Amniotic epithelial cell (primary cell): ENCODE results near the gene FOXP2.

Experiments used
- DNase-seq: peaks from one replicate; pipeline ENCODE4 v3.0.0-alpha.2; 2010; ENCODE audit warnings: low read depth

The FOXP2 gene

DNA sequence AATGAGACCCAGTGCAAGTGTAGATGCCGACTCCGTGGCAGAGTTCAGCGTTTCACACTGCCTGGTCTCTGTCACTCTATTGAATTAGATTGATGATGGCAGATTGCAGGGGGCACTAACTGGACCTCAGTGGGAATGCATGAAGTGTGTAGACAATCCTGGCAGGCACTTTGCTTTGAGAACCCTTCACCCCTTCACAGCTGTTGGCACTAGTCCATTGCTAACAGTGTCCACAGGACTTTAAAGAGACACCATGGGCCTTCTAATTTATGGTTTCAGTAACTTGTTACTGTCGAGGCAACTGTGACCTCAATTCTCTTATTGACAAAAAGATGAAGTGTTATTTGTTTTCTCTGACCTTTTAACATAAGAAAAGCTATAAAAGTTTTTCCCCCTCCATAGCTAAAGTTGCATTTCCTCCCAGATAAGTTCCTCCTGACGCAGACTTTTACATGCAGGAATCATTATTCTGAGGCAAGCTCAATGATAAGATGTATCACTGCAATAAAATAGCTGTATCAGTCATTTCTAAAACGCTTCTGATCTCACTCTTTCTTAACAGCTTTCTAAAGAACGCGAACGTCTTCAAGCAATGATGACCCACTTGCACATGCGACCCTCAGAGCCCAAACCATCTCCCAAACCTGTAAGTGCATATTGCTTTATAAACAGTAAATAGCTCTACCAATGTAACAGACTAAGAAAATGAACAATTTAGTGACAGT lies 238.9 kb downstream of the FOXP2 start:
- DNase-seq, result no peak

DNA sequence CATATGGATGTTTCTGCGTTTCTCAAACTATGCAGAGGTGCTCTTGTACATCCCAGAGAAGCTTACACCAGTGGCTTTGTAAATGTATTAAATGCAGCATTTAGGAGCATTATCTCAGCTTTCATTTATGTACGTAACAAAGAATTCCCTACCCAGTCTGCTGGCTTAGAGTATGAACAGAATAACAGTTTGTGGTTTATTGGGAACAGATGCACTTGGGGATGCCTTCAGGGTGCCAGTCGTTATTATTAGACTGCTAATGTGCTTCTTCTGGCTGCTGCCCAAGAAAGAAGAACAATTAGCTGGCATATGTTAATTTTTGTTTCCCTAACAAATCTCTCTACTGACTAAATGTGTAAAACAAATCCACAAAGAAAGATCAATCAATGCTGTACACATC lies 241.9 kb downstream of the FOXP2 start:
- DNase-seq, result no peak

- no peak for DNase-seq
These were observed 242.7 kb downstream of the FOXP2 start for GRCh38 chr7:114657279-114657678.

DNA sequence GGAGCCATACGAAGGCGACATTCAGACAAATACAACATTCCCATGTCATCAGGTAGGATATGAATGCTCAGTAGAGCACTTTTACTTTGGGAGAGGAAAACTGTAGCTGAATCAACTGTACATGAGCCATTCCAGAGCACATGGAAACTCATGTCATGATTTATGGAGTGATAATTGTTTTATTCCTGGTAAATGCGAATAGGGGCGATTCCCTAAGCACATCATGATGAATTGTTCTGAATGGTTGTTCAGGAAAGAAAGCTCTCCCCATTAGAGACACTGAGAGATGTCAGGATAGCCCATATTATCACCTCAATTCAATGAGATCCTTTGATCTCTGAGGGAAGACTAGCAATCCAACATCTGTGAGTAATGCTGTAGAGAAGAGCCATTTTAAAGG lies 243.6 kb downstream of the FOXP2 start:
- DNase-seq, result no peak

- no peak for DNase-seq
These were observed 245.0 kb downstream of the FOXP2 start for GRCh38 chr7:114659409-114660125.

- DNase-seq, result no peak
These were observed 245.5 kb downstream of the FOXP2 start for GRCh38 chr7:114660126-114660486.

DNA sequence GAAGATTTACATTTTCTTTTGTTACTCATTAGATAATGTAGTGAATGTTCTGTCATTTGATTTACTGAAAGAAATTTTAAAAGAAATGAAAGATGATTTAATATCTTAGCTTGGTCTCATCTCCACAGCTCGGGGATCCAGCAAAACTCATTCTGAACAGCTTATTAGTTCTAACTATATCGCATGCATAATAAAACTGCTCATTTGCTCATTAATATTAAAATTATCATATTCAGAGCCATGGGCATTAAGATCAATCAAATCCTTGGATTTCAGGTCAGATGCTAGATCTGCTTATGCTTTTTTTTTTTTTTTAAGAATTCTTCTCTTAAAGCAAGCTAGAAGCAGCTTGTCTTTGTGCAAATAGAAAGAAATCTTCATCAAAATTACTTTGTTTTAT lies 246.1 kb downstream of the FOXP2 start:
- no peak for DNase-seq

DNA sequence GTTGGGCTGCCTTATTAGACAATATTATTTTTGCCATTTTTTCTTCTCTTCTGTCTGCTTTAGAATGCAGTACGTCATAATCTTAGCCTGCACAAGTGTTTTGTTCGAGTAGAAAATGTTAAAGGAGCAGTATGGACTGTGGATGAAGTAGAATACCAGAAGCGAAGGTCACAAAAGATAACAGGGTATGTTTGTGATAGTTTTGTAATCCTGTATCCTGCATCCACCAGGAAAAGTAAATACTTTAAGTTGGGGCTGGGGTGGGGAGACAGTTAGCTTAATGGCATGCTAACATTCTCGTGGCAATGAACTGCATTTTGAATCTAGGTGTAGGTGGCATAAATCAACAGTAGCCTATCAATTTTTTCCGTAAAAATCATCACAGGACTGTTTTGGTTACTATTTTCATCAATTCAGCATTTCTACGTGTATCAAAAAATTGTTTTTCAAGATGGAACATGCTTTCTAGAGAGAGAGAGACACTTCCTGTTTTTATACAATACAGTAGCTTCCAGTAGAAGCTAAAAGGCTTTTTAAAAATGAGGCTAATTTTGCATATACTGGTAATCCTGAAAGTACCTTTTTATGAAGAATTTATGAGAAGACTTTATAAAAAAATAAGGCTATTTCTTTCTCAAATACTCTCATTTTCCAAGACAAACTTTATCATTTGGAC lies 247.5 kb downstream of the FOXP2 start:
- DNase-seq, result peak; percentile 2

DNA sequence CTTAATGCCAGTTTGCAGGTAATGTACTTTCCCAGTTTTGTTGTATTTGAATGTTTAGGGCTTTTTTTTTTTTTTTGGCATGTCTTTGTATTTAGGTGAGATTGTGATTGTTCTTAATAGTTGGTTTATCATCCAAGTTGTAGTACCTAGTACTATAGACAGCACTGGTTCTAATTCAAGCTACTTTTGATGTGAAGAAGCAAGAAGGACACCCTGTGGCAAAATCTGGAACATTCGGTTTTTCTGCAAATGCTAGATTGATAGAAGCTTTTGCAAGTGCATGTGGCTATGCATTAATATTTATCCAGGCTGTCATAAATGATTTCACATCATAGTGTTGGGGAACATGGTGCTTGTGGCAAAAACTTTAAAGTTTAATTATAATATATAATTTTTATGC lies 248.9 kb downstream of the FOXP2 start:
- peak; percentile 29 for DNase-seq

DNA sequence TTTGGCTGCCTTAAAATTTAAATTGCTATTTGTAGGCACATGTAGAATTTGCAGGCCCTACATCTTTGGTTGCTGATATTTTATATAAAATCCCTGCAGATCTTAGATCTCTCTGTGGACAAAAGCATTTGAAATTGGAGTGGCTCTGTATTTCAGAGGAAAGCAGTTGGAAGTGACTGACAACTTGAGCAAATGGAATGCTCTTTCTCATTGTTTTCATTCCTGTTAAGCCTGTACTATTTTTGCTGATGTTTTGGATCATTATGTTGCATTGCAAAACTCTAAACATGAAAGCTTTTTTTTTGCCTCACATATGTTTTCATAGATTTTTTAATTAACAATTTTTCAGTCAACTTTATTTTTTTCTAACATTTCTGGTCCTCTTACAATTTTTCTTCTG lies 256.1 kb downstream of the FOXP2 start:
- no peak for DNase-seq

- no peak for DNase-seq
These were observed 257.0 kb downstream of the FOXP2 start for GRCh38 chr7:114671563-114672123.

GRCh38 chr7:114678116-114678515 lies 263.5 kb downstream of the FOXP2 start:
- no peak for DNase-seq

- DNase-seq, result no peak
These were observed 272.6 kb downstream of the FOXP2 start for GRCh38 chr7:114687238-114687637.

- DNase-seq, result no peak
These were observed 273.9 kb downstream of the FOXP2 start for GRCh38 chr7:114688443-114689055.

DNA sequence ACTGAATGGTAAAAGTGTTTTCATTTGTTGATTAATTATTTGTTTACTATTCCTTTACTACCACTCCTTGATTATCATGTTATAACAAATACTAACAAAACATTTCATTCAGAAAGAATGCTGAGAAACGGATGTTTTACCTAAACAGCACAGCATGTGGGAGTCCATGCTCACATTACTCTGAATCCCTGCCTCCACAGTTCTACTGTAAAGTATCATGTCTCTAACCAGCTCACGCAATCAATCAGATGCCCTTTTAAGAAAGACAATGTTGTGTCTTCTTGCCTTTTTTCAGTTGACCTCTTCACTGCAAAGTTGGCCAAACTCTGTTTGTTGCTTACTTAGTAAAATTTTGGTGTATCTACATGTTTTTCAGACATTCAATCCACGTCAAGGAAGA lies 274.8 kb downstream of the FOXP2 start:
- no peak for DNase-seq

DNA sequence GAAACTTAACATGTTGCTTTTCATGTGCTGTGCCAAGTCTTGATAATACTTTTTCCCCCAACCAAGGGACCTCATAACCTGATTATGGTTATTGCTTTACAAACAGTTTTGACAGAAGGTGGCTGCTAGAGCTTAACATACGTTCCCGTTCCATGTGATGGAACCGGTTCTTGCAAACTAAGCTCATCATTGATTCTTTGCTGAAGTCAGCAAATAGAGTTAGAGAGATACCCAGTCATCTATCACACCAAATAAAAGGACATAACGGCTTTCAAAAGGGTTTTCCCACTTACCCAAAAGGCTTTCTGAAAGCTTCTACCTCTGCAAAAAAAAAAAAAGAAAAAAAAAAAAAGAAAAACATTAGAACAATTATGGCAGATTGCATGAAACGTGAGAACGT lies 277.0 kb downstream of the FOXP2 start:
- DNase-seq, result no peak

- DNase-seq, result no peak
These were observed 280.6 kb downstream of the FOXP2 start for GRCh38 chr7:114695182-114695581.

DNA sequence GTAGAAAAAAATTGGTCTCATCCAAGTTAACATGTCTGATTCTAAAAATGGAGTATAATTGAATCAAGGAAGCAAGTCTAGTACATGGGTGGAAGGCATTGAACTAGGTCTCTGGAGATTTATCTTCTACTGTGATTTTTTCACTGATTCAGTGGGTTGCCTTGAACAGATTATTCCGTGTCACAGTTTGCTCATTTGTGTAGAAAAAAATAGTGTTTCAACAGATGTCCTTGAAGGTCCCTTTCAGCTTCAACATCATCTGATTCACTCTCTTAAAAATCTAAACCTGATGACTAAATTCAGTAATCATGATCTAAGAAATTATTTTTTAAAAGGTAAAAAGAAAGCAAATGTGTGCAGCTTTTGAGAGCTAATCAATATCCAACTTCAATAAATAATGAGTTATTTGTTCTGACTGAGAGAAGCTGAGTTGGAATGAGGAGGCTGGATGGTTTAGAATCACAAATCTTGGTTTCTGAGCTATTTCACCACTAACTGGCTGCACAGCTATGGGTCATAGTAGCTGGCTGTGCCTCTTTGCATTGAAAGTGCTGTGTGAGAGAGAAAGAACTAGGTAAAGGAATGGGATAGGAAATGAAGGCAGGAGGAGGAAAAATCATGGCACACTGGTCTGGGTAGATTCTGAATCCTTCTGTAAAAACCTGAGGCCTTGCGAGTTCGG lies 285.8 kb downstream of the FOXP2 start:
- no peak for DNase-seq

DNA sequence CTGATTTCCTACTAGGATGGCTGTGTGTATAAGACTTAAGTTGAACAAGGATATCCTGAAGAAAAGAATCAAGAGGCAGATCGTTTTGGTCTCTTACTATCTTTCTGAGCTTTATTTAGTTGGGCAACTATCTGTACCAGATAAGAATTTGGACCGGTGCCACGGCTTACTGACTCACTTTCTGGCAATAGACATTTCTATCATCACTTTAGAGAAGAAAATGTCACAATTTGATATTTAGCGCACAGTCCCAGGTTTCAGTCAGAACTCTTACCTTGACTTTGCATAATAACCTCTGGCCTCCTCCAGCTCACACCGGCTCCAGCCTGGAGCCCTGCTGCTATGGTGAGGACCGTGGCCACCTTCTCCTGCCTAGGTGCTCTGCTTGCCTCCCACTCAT lies 289.1 kb downstream of the FOXP2 start:
- DNase-seq, result peak; percentile 72

- DNase-seq, result no peak
These were observed 294.0 kb downstream of the FOXP2 start for GRCh38 chr7:114708646-114709045.

DNA sequence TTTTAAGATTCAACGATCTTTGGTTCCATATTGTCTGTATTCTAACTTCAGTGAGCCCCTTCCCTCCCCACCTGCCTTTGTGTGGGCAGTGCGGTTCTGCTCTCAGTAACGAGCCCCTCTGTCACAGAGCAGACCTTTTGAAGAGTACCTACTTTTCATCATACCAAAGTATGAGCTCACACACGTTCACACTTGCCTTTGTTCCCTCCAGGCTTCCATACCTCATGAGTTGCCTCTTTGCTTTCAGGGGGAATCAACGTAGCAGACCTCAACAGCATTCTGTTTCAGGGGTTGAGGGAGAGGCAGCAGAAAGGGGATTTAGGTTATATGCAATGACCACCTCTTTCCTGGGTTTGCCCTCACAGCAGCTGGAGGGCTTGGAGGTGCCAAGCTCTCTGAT lies 295.9 kb downstream of the FOXP2 start:
- no peak for DNase-seq

- no peak for DNase-seq
These were observed 296.6 kb downstream of the FOXP2 start for GRCh38 chr7:114711241-114711640.
